ENCODE data around the gene GNPTAB.
"Not testable (repeated sequence)": the region's sequence is repeated elsewhere in the genome, so short reads cannot be mapped to it uniquely, and the experiment has no call there.

Gene GNPTAB

DNA sequence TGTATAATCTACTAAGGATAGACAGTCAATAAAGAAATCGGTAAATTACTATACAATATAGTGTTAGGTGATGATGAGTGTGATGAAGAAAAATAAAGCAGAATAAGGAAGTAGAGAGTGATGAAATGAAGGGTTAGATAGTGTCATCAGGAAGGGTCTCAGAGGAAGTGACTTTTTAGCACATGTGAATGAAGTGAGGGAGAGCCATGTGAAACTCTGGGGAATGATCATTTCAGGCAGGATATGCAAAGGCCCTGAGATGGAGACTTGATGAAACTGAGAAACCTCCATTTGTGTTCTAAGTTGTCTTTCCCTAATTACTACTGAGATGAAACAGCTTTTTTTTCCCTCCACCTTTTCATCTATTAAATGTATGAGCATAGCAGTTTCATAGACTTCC lies 19.4 kb upstream of the GNPTAB start:
- peak; percentile 91 for DNase-seq

DNA sequence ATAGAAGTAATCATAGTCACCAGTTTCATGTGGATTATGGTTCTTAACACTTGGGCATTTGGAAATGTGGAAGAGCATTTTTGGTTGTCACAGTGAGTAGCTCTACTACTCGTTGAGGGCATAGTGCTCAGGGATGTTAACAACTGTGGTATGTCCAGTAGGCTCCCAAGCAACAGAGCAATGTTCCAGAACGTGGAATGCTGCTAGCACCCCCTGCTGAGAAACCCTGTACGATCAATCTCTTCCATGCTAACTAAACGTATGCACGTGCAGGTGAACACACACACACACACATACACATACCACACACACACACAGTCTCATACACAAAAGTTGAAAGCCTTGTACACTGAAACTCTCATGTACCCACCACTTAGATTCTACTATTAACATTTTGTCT lies 16.6 kb upstream of the GNPTAB start:
- no peak for DNase-seq

DNA sequence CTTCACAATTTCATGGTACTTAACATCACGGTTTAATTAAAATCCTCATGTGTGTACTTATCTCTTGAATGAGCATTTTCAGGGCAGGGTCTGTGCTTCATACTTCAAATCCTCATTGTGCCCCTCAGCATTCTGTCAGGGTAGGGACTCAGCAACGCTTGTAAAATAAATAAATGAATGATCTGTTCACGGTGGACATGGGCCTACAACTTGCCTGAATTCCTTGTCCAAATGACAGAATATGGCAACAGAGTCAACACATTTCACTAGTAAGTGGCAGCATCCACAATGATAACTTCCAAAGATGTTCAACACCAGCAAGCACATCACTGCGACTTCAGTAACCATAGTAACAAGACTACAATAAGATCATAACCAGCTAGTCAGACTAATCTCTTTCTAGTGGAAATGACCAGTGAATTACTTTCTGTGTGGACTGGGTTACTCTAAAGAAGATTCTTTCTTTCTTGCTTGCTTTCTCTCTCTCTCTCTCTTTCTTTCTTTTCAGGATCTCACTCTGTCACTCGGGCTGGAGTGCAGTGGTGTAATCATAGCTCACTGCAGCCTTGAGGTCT lies 14.5 kb upstream of the GNPTAB start:
- no peak for DNase-seq

DNA sequence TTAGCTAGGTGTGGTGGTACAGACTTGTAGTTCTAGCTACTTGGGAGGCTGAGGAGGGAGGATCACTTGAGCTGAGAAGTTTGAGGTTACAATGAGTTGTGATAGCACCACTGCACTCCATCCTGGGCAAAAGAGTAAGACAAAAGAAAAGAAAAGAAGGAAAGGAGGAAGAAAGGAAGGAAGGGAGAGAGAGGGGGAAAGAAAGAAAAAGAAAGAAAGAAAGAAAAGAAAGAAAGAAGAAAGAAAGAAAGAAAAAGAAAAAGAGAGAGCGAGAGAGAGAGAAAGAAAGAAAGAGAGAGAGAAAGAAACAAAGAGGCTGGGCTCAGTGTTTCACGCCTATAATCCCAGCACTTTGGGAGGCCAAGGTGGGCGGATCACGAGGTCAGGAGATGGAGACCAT lies 10.3 kb upstream of the GNPTAB start:
- DNase-seq, result no peak

DNA sequence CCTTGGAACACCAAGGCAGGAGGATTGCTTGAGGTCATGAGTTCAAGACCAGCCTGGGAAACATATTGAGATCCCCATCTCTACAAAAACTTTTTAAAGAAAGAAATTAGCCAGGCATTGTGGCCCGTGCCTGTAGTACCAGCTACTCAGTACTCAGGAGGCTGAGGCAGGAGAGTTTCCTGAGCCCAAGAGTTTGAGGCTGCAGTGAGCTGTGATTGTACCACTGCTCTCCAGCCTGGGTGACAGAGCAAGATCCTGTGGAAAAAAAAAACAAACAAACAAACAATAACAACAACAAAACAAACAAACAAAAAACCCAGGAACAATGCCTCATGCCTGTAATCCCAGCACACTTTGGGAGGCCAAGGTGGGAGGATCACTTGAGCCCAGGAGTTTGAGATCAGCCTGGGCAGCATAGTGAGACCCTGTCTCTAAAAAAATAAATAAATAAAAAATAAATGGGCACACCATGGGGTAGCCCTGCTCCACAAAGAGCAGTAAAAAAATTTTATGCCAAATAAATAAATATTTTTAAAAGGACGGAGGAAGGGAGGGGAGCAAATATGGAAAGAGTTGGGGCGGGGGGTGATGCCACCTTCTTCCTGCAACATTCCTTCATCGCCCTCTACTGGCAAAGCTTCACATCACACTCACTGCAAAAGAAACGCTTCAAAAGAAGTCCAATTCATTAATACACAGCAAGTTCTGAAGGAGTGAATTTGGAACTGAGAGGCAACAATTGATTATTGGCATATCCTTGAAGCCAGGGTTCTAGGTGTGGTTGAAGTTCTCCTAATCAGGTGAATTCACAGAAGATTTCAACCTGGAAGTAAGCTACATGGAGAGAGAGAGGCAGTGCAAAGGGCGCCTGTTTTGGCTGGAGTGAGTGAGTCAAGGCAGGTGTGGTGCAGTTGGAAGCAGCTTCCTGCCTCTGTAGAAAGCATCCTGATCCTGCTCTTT lies 8.8 kb upstream of the GNPTAB start:
- DNase-seq, result peak; percentile 70

DNA sequence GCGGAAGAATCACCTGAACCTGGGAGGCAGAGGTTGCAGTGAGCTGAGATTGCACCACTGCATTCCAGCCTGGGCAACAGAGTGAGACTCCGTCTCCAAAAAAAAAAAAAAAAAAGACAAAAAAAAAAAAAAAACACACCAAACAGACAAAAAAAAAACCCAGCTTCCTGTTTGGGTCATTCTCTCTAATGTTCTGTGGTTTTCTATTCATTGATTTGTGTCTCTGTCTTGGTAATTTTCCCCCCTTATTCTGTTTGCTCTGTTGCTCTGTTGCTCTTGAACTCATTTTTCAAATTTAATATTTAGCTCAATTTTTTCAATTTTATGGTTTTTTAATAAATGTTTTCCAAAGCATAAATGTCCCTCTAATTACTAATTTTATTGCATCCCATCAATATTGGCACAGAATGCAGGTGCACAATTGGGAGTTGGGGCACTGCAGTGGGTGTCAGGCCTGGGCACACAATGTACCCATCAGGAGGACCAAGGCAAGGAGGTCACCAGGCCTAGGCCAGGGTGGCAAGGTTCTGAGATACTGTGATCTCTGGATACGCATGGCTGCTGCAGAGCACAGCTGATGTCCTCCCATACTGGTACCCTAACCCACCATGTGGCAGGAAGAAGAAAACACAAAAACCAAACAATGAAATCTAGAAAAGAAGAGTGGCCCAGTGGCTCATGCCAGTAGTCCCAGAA lies 8.0 kb upstream of the GNPTAB start:
- DNase-seq, result no peak

DNA sequence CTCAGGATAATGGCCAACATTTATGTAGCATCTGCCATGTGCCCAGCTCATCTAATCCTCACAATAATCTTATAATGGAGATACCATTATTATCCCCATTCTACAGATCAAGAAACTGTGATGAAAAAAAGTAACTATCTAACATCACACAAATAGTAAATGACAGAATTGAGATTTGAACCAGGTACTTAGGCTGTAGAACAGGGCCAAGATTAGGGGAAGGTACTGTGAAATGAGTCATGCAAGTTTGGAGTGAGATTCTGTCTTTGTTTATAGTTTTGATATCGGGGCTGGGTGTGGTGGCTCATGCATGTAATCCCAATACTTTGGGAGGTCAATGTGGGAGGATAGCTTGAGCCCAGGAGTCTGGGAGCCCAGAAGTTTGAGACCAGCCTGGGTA lies 1.3 kb upstream of the GNPTAB start:
- DNase-seq, result no peak

DNA sequence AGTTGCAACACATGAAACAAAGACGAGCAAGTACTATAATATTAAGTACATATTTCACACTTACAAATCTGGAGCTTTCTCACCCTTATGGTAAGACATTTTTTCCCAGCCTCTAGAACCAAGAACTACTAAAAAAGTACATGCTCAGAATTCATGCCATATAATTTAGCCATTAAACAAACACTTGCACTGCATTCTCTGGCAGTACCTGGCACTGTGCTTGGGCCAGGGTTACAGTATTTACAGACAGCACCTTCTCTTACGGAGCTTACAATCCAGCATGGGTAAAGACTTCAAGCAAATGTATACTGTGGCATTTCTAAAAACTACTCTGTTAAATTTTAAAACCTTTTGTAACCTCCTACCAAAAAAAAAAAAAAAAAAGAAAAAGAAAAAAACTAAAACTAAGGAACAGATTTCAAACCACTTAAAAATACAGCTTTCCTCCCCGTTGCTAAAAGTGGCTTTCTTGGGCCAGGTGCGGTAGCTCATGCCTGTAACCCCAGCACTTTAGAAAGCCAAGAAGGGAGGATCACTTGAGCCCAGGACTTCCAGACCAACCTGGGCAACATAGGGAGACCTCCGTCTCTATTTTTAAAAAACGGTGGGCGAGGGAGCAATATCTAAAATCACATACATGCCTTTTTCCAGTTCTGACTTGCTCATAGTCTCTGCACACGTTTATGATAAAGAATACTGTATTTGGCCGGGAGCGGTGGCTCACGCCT lies 956 bp downstream of the GNPTAB start:
- no peak for DNase-seq

DNA sequence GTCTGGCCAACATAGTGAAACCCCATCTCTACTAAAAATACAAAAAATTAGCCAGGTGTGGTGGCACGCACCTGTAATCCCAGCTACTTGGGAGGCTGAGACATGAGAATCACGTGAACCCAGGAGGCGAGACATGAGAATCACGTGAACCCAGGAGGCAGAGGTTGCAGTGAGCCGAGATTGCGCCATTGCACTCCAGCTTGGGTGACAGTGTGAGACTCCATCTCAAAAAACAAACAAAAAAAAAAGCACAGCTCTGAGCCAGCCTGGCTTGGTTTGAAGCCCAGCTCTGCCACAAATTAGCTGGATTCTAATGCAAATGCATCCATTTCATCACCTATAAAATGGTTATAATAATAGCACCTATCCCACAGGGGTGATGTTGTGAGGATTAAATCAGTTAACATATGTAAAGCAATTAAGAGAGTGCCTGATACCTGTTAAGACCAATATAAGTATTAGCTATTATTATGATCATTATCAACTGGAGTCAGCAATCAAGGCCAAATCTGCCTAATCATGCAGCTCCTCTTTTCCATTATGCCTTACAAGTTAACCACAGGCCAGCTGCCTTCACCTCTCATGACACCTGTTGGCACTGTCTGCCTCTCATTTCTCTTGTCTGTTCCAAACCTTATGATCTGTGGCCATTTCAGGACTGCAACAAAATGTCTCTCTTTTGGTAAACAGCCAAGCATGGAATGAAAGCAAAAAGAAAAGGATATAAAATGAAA lies 2.1 kb downstream of the GNPTAB start:
- DNase-seq, result no peak

DNA sequence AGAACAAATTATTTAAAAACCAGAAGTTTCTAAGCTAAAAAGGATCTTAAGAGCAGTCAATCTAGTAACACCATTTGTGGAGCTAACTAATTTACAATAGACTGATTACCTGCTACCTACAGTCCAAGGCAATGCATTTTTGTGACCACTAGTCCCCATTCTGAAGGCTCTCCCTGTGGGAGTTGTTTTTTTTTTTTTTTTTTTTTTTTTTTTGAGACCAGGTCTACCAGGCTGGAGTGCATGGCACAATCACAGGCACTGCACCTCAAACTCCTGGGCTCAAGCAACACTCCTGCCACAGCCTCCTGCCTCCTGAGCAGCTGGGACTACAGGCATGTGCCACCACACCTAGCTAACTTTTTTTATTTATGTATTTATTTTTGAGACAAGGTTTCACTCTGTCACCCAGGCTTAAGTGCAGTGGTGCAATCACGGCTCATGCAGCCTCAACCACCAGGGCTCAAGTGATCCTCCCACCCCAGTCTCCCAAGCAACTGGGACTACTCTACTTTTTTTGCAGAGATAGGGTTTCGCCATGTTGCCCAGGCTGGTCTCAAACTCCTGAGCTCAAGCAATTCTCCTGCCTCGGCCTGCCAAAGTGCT lies 3.9 kb downstream of the GNPTAB start:
- DNase-seq, result peak; percentile 60

DNA sequence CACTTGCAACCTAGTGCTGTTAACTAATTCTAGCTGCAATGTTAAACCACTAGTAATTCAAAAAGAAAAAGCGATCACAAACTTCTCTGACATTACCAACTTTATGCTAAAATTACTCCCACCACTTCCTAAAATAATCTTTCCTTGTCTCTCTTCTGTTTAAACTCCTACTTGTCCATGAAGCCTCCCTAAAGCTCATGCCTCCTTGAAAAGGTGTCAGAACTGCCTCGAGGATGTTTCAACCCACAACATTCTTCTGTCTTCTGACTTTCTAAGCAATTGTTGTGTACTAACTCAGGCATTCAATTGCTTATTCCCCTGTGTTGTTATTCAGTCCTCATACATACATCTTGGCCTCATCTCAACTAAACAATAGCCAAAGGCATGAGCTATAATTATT lies 5.9 kb downstream of the GNPTAB start:
- DNase-seq, result no peak

DNA sequence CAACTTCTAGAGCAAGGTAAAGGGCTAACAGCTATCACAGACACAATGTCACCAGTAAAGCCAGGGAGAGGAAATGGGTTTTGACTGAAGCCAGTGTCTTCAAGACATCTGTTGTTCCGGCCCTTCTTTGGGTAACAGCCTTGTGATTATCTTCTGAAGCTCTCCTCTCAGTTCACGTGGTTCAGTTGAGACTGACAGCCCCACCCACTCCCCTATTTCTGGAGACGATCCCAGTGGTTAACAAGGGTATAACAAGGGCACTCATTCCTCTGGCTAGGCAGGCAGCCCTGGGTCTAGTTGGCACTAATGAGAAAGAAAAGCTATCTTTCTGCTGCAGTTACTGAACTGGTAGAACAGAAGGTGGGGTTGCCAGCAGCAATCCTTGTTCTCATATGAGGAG lies 6.9 kb downstream of the GNPTAB start:
- DNase-seq, result peak; percentile 82

DNA sequence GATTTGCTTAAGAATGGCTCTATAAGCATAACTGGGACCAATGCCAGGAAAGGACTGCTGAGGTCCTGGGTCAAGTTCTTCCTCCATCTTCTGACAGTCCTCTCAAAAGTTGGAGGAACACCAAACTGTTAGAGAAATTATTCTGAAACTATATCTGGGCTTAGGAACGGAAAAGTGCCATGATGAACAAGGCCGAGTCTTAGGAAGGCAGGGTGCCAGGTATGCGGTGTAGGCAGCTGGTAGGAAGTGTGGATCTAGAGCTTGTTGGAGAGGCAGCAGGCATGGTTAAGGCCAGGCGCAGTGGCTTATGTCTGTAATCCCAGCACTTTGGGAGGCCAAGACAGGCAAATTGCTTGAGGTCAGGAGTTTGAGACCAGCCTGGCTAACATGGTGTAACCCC lies 7.7 kb downstream of the GNPTAB start:
- DNase-seq, result no peak

DNA sequence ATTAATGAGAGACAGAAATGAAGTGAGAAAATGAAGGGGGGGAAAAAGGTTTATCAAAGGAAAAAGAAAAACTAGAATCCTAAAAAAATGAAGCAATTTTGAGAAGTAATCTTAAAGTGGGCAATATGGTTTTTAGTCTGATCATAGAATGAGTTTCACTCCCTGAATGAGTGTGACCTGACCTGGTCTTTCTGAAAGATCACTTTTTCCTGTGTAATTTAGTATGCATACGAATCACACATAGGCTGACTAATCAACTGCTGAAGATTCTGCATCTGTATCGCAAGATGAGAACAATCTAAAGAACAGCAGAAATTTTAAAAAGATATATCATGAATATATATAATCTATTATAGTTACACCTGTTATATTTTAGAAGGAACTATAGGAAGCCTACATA lies 11.3 kb downstream of the GNPTAB start:
- DNase-seq, result peak; percentile 30

DNA sequence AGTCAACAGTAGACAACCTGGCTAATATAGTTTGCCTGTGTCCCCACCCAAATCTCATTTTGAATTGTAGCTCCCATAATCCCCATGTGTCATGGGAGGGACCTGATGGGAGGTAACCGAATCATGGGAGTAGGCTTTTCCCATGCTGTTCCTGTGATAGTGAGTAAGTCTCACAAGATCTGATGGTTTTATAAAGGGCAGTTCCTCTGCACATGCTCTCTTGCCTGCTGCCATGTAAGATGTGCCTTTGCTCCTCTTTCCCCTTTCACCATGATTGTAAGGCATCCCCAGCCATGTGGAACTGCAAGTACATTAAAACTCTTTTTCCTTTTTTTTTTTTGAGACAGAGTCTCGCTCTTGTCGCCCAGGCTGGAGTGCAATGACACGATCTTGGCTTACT lies 12.1 kb downstream of the GNPTAB start:
- not testable (repeated sequence) for DNase-seq

DNA sequence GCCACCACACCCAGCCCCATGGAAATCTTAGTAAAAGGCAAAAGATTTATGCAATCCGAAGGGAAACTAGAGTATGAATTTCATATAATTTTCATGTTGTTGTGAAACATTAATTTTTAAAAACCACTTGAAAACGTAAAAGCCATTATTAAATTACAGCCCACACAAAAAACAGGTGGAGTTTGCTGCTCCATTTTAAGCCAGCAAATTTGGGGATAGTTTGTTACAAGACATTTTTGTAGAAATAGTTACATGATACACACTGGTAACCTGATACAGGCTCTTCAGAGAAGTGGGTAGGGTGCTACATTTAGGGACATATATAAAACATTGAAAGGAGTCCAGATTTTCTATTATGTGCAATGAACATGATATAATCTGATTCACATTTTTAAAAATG lies 17.6 kb downstream of the GNPTAB start:
- no peak for DNase-seq

DNA sequence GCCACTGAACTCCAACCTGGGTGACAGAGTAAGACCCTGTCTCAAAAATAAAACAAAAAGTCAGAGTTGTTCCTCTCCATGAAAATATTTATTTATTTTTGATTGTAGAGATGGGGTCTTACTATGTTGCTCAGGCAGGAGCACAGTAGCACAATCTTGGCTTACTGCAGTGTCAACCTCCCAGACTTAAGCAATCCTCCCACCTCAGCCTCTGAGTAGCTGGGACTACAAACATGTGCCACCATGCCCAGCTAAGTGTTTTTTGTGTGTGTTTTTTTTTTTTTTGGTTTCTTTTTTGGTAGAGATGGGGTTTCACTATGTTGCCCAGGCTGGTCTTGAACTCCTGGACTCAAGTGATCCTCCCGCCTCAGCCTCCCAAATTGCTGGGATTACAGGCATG lies 18.0 kb downstream of the GNPTAB start:
- peak; percentile 44 for DNase-seq

DNA sequence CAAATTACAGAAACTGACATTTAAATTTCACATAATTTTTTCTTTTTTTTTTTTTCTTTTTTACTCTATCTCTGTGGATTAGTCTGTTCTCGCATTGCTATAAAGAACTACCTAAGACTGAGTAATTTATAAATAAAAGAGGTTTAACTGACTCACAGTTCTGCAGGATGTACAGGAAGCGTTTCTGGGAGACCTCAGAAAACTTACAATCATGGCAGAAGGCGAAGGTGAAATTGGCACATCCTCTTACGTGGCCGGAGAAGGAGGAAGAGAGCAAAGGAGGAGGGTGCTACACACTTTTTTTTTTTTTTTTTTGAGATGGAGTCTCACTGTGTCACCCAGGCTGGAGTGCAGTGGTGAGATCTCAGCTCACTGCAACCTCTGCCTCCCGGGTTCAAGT lies 19.4 kb downstream of the GNPTAB start:
- not testable (repeated sequence) for DNase-seq

DNA sequence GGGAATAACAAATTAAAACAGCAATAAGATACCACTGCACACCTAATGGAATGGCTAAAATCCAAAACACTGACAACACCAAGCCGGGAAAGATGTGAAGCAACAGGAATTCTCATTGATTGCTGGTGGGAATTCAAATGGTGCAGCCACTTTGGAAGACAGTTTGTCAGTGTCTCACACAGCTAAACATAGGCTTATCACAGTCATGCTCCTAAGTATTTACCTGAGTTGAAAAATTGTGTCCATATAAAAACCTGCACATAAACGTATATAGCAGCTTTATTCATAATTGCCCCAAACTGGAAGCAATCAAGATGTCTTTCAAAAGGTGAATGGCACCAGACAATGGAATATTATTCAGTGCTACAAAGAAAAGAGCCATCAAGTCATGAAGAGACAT lies 21.6 kb downstream of the GNPTAB start:
- no peak for DNase-seq

DNA sequence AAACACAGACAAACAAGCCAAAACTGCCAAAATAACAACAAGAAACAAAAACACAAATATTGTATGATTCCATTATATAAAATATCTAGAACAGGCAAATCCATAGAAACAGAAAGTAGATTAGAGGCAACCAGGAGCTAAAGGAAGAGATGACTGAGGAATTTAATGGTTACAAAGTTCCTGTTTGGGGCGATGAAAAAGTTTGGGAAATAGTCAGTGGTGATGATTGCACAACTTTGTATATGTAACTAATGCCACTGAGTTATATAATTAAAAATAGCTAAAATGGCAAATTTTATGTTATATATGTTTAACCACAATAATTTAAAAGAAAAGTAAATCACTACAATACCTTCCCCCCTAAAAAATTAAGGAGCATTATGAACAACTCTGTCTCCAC lies 24.5 kb downstream of the GNPTAB start:
- DNase-seq, result peak; percentile 84

DNA sequence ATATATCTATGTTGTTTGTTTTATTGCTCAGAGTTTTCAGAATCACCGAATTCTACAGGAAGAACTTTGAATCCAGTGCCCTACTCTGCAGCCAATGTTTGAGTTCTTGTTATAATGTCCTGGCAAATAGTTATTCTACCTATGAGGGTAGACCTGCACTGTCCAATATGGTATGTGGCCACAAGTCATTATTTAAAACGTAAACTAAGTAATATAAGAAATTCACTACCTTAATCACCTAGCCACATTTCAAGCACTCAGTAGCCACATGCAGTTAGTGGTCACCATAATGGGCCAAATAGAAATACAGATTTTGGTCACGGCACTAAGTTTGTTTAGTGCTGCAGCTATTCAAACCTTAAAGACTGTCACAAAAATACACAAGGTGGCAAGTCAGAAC lies 26.4 kb downstream of the GNPTAB start:
- DNase-seq, result no peak

DNA sequence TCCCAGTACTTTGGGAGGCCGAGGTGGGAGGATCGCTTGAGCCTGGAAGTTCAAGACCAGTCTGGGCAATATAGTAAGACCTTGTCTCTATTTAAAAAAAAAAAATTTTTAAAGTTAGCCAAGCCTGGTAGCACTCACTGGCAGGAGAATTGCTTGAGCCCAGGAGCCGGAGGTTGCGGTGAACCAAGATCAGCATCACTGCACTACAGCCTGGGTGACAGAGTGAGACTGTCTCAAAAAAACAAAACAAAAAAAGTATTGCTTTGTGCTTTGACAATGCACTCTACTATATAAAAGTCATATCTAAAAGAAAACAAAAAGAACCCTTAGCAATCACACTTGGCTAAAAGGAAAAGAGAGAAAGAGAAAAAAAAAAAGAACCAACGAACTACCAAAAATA lies 26.8 kb downstream of the GNPTAB start:
- DNase-seq, result no peak

Measured in inflammatory macrophage treated with lipopolysaccharide for 4 hours (primary cell).